Hematopoietic multipotent progenitor cell treated with erythropoietin and hydrocortisone succinate and interleukin-3 and kit ligand, for 17 days (in vitro differentiated cells): ENCODE data around the gene AMBP.
"Not testable (repeated sequence)": the region's sequence is repeated elsewhere in the genome, so short reads cannot be mapped to it uniquely, and the experiment has no call there.

ENCODE experiments used
- DNase-seq: peaks from one replicate; pipeline ENCODE4 v3.0.0-alpha.2; 2015; ENCODE audit warnings: low spot score

AMBP gene

GRCh38 chr9:114091711-114092110, 13.6 kb upstream of the AMBP start:
- DNase-seq = no peak

- no peak for DNase-seq
These were observed 12.7 kb upstream of the AMBP start for GRCh38 chr9:114090798-114091197.

- DNase-seq = no peak
These were observed 11.2 kb upstream of the AMBP start for GRCh38 chr9:114089206-114089840.

- DNase-seq = no peak
These were observed 10.6 kb upstream of the AMBP start for GRCh38 chr9:114088571-114089170.

- DNase-seq = no peak
These were observed 9.6 kb upstream of the AMBP start for GRCh38 chr9:114087721-114088120.

- no peak for DNase-seq
These were observed 8.5 kb upstream of the AMBP start for GRCh38 chr9:114086607-114087006.

GRCh38 chr9:114086009-114086408, 7.9 kb upstream of the AMBP start:
- DNase-seq = no peak

- DNase-seq = no peak
These were observed 7.3 kb upstream of the AMBP start for GRCh38 chr9:114085387-114085789.

- no peak for DNase-seq
These were observed 6.4 kb upstream of the AMBP start for GRCh38 chr9:114084282-114085073.

- DNase-seq = no peak
These were observed 5.6 kb upstream of the AMBP start for GRCh38 chr9:114083666-114084065.

GRCh38 chr9:114082763-114083412, 4.8 kb upstream of the AMBP start:
- not testable (repeated sequence) for DNase-seq

GRCh38 chr9:114082017-114082762, 4.1 kb upstream of the AMBP start:
- DNase-seq = peak; percentile 74

GRCh38 chr9:114081441-114082016, 3.4 kb upstream of the AMBP start:
- DNase-seq = no peak

- no peak for DNase-seq
These were observed 2.8 kb upstream of the AMBP start for GRCh38 chr9:114080773-114081440.

- no peak for DNase-seq
These were observed 2.2 kb upstream of the AMBP start for GRCh38 chr9:114080195-114080772.

GRCh38 chr9:114078781-114079156, 669 bp upstream of the AMBP start:
- no peak for DNase-seq

- no peak for DNase-seq
These were observed 800 bp downstream of the AMBP start for GRCh38 chr9:114077162-114077837.

- no peak for DNase-seq
These were observed 1.6 kb downstream of the AMBP start for GRCh38 chr9:114076237-114077161.

- no peak for DNase-seq
These were observed 2.5 kb downstream of the AMBP start for GRCh38 chr9:114075602-114076001.
